ENCODE measurements around the gene DAAM1. TPM values are rescaled to one million over a fixed set of nuclear protein-coding genes. Genes with fewer than 3 reads are reported as not detected.

The DAAM1 gene
- polyA plus RNA-seq, 3 donors = 3.2 to 6.3 (median 4.4) TPM

- peak overlapping the region; percentile 65 to 89 for H3K4me3 Mint-ChIP-seq
- no peak overlapping the region for H3K9ac ChIP-seq (ENCODE audit: insufficient read depth, low read length, poor library complexity, severe bottlenecking)
- H3K9me3 Mint-ChIP-seq = peaks cover 0 to 3% (median 0%) of the 10 kb centered on the region in 7 donors
- H3K27ac ChIP-seq (ENCODE audit: low read depth in 1 of 2, low read length in 2 of 2) = peak overlapping the region in 1 of 2 donors; percentile 68
- H4K20me1 ChIP-seq (ENCODE audit: insufficient read depth, low read length) = no peaks in the 10 kb centered on the region
- 0% methylated on average over 2 of the region's 2 CpGs for WGBS (ENCODE audit: insufficient coverage)
- no peaks in the 10 kb centered on the region for H3K36me3 ChIP-seq (replicated peaks in 1 of 2; ENCODE audit: control insufficient read depth in 1 of 2, insufficient read depth in 2 of 2, low read length in 2 of 2)
- intact Hi-C loops (cut with micrococcal nuclease) = no loop called here
- peak overlapping the region in 1 of 3 experiments; percentile 61 for H3K4me3 ChIP-seq (replicated peaks in 1 of 3; ENCODE audit: low read depth in 2 of 3, low read length in 3 of 3)
- H3K4me1 ChIP-seq (ENCODE audit: control insufficient read depth in 1 of 2, insufficient read depth in 2 of 2, low read length in 2 of 2) = peaks cover 14 to 16% of the 10 kb centered on the region in 2 donors
- H3K27ac Mint-ChIP-seq = peak overlapping the region; percentile 59 to 95 (median 79)
- no peak for TF ChIP-seq CTCF (IDR thresholded peaks at IDR 0.05)
- peaks cover 16% of the 10 kb centered on the region for H3K4me1 Mint-ChIP-seq
- H3K36me3 Mint-ChIP-seq = no peaks in the 10 kb centered on the region
- H3K27me3 Mint-ChIP-seq (ENCODE audit: low read depth in 3 of 3) = peaks cover 0 to 2% (median 0%) of the 10 kb centered on the region in 3 donors
- no peaks in the 10 kb centered on the region for H3K27me3 ChIP-seq (ENCODE audit: control insufficient read depth in 2 of 2, insufficient read depth in 2 of 2, low read length in 2 of 2)
- peak; percentile 45 to 72 (median 63) for DNase-seq
- H3K4me2 ChIP-seq (replicated peaks; ENCODE audit: extremely low read depth, low read length, poor library complexity, severe bottlenecking) = peak overlapping the region; percentile 64
- H3K9me3 ChIP-seq (replicated peaks in 1 of 2; ENCODE audit: control insufficient read depth in 1 of 2, insufficient read depth in 1 of 2, low read length in 2 of 2) = no peaks in the 10 kb centered on the region
- no peaks in the 10 kb centered on the region for H3K79me2 ChIP-seq (ENCODE audit: insufficient read depth, low read length)
- peak overlapping the region; percentile 82 for H2AFZ ChIP-seq (ENCODE audit: insufficient read depth, low read depth, low read length, poor library complexity, severe bottlenecking)
Measured at GRCh38 chr14:59150990-59151389, 37.5 kb upstream of the DAAM1 start.

GRCh38 chr14:59154373-59154772 lies 34.1 kb upstream of the DAAM1 start:
- no peaks in the 10 kb centered on the region for H3K9me3 ChIP-seq (replicated peaks in 1 of 2; ENCODE audit: control insufficient read depth in 1 of 2, insufficient read depth in 1 of 2, low read length in 2 of 2)
- no peak overlapping the region for H3K27ac ChIP-seq (ENCODE audit: low read depth in 1 of 2, low read length in 2 of 2)
- H3K9me3 Mint-ChIP-seq = peaks cover 0 to 7% (median 4%) of the 10 kb centered on the region in 7 donors
- no peak overlapping the region for H3K4me3 ChIP-seq (replicated peaks in 1 of 3; ENCODE audit: low read depth in 2 of 3, low read length in 3 of 3)
- no peaks in the 10 kb centered on the region for H3K79me2 ChIP-seq (ENCODE audit: insufficient read depth, low read length)
- H3K4me1 ChIP-seq (ENCODE audit: control insufficient read depth in 1 of 2, insufficient read depth in 2 of 2, low read length in 2 of 2) = peaks cover 14 to 16% of the 10 kb centered on the region in 2 donors
- no peak overlapping the region for H3K4me2 ChIP-seq (replicated peaks; ENCODE audit: extremely low read depth, low read length, poor library complexity, severe bottlenecking)
- no peaks in the 10 kb centered on the region for H3K27me3 ChIP-seq (ENCODE audit: control insufficient read depth in 2 of 2, insufficient read depth in 2 of 2, low read length in 2 of 2)
- no peak for DNase-seq
- no peaks in the 10 kb centered on the region for H4K20me1 ChIP-seq (ENCODE audit: insufficient read depth, low read length)
- intact Hi-C loops (cut with micrococcal nuclease) = no loop called here
- no peak overlapping the region for H2AFZ ChIP-seq (ENCODE audit: insufficient read depth, low read depth, low read length, poor library complexity, severe bottlenecking)
- no peaks in the 10 kb centered on the region for H3K27me3 Mint-ChIP-seq (ENCODE audit: low read depth in 3 of 3)
- WGBS (ENCODE audit: insufficient coverage) = 100% methylated on average over 1 of the region's 2 CpGs
- H3K4me3 Mint-ChIP-seq = no peak overlapping the region
- no peaks in the 10 kb centered on the region for H3K36me3 Mint-ChIP-seq
- H3K36me3 ChIP-seq (replicated peaks in 1 of 2; ENCODE audit: control insufficient read depth in 1 of 2, insufficient read depth in 2 of 2, low read length in 2 of 2) = no peaks in the 10 kb centered on the region
- H3K4me1 Mint-ChIP-seq = peaks cover 14% of the 10 kb centered on the region
- H3K27ac Mint-ChIP-seq = no peak overlapping the region
- TF ChIP-seq CTCF (IDR thresholded peaks at IDR 0.05) = no peak
- no peak overlapping the region for H3K9ac ChIP-seq (ENCODE audit: insufficient read depth, low read length, poor library complexity, severe bottlenecking)
